Measurements from ENCODE around the gene SLC41A3.

DNA sequence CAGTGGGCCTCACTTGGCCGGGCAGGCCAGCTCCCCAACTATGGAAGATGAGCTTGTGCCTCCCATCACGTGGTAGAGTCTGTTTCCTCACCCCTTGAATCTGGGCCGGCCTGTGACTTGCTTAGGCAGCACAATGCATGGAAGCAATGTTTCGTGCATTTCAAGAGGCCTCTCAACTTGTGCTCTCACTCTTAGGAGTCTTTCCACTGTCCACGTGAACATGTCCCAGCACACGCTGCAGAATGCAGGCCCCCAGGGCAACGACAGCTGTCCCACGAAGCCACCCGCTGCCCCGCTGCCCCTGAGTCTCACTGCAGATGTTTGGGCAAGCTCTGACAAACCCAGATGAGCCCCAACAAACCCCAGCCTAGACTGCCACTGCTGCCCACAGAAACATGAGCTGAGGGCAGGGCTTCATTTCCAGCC is 27.2 kb upstream of the SLC41A3 start:
- TF ChIP-seq, protein P1, sequence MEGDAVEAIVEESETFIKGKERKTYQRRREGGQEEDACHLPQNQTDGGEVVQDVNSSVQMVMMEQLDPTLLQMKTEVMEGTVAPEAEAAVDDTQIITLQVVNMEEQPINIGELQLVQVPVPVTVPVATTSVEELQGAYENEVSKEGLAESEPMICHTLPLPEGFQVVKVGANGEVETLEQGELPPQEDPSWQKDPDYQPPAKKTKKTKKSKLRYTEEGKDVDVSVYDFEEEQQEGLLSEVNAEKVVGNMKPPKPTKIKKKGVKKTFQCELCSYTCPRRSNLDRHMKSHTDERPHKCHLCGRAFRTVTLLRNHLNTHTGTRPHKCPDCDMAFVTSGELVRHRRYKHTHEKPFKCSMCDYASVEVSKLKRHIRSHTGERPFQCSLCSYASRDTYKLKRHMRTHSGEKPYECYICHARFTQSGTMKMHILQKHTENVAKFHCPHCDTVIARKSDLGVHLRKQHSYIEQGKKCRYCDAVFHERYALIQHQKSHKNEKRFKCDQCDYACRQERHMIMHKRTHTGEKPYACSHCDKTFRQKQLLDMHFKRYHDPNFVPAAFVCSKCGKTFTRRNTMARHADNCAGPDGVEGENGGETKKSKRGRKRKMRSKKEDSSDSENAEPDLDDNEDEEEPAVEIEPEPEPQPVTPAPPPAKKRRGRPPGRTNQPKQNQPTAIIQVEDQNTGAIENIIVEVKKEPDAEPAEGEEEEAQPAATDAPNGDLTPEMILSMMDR (IDR thresholded peaks at IDR 0.05 in 2 of 3, conservative IDR thresholded peaks at IDR 0.05 in 1 of 3; ENCODE audit: control insufficient read depth in 2 of 3, extremely low read depth in 1 of 3, insufficient read depth in 1 of 3, low read depth in 3 of 3, low read length in 3 of 3), result no peak
- TF ChIP-seq EP300 (IDR thresholded peaks at IDR 0.05; ENCODE audit: borderline replicate concordance in 1 of 2, control insufficient read depth in 1 of 2, low read depth in 2 of 2, low read length in 2 of 2), result no peak
- TF ChIP-seq BRCA1 (IDR thresholded peaks at IDR 0.05; ENCODE audit: low read depth, low read length), result no peak
- TF ChIP-seq POLR2A (IDR thresholded peaks at IDR 0.05; ENCODE audit: low read depth, low read length), result no peak
- no peak for TF ChIP-seq EZH2 (IDR thresholded peaks at IDR 0.05; ENCODE audit: borderline replicate concordance, control insufficient read depth, low read depth, low read length)
- TF ChIP-seq, protein P2, sequence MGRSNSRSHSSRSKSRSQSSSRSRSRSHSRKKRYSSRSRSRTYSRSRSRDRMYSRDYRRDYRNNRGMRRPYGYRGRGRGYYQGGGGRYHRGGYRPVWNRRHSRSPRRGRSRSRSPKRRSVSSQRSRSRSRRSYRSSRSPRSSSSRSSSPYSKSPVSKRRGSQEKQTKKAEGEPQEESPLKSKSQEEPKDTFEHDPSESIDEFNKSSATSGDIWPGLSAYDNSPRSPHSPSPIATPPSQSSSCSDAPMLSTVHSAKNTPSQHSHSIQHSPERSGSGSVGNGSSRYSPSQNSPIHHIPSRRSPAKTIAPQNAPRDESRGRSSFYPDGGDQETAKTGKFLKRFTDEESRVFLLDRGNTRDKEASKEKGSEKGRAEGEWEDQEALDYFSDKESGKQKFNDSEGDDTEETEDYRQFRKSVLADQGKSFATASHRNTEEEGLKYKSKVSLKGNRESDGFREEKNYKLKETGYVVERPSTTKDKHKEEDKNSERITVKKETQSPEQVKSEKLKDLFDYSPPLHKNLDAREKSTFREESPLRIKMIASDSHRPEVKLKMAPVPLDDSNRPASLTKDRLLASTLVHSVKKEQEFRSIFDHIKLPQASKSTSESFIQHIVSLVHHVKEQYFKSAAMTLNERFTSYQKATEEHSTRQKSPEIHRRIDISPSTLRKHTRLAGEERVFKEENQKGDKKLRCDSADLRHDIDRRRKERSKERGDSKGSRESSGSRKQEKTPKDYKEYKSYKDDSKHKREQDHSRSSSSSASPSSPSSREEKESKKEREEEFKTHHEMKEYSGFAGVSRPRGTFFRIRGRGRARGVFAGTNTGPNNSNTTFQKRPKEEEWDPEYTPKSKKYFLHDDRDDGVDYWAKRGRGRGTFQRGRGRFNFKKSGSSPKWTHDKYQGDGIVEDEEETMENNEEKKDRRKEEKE (IDR thresholded peaks at IDR 0.05), result no peak
- TF ChIP-seq SMAD5 (IDR thresholded peaks at IDR 0.05; ENCODE audit: low read depth), result no peak
